Esophagus squamous epithelium (tissue), 4 donors: Measurements from ENCODE around the gene SIKE1.

Experiments used
- POLR2A ChIP-seq, 4 donors: fragments of 450-650 bp; IDR thresholded peaks; one replicate each; pipeline ENCODE4 v1.6.1; 2017; ENCODE audit warnings: antibody characterized with exemption in 4 of 4, mild to moderate bottlenecking in 4 of 4, moderate library complexity in 3 of 4
- TF ChIP-seq, protein P1 (sequence below), 6 experiments: fragments of 450-650 bp in 4 of 6; fragments of 200-600 bp in 2 of 6; sonication (generic) in 2 of 6; IDR thresholded peaks; one replicate each; pipeline ENCODE4 v1.5.1; 2016 to 2019; ENCODE audit warnings: antibody characterized with exemption in 6 of 6, mild to moderate bottlenecking in 4 of 6, moderate library complexity in 4 of 6

DNA sequence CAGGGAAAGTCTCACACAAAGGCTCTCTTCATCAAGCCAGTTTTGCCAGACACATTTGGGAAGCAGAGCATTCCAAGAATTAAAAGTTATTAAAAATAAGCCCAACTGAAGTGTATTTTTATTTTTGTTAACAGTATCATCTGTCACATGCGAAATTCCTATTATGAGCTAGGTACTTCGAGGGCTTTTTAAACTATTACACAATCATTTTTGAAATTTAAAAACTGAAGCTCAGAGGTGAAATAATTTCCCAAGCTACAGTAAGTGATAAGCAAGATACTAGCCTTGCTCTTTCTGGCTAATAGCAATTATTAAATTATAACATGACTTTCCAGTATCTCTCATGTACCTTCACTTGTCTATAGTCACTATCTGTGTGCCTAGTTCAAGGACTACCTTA is 51.9 kb downstream of the SIKE1 start:
- TF ChIP-seq, protein P1, sequence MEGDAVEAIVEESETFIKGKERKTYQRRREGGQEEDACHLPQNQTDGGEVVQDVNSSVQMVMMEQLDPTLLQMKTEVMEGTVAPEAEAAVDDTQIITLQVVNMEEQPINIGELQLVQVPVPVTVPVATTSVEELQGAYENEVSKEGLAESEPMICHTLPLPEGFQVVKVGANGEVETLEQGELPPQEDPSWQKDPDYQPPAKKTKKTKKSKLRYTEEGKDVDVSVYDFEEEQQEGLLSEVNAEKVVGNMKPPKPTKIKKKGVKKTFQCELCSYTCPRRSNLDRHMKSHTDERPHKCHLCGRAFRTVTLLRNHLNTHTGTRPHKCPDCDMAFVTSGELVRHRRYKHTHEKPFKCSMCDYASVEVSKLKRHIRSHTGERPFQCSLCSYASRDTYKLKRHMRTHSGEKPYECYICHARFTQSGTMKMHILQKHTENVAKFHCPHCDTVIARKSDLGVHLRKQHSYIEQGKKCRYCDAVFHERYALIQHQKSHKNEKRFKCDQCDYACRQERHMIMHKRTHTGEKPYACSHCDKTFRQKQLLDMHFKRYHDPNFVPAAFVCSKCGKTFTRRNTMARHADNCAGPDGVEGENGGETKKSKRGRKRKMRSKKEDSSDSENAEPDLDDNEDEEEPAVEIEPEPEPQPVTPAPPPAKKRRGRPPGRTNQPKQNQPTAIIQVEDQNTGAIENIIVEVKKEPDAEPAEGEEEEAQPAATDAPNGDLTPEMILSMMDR (IDR thresholded peaks at IDR 0.05) = no peak
- no peak for TF ChIP-seq POLR2A (IDR thresholded peaks at IDR 0.05)
